ENCODE results near the gene PPP1R36. TPM values are rescaled to one million over a fixed set of nuclear protein-coding genes. Genes with fewer than 3 reads are reported as not detected.
A peak's percentile ranks its signal among the peaks of the same experiment; 100 is the strongest.

PPP1R36 gene, protein sequence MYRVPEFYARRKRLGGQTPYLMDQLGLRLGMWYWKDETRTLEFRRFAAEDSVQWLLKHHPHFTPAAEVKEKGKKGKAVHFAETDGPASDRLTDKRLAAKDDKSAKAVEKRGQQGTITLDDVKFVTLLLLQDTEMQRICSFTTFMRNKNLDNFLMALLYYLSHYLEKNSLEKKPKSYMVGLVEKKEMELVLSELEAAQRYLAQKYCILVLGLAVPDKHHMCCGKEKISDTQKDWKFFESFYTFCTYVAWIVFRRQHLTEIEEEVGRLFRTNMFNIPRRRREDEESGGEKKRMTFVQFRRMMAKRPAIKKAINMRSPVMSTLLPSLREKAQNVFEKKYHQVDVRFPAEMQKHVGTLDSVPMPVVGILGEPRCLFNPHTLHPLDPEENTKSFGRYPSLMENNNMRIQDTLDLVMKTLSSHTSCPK
- total RNA-seq: 0.97 and 3.5 TPM in 2 replicates

DNA sequence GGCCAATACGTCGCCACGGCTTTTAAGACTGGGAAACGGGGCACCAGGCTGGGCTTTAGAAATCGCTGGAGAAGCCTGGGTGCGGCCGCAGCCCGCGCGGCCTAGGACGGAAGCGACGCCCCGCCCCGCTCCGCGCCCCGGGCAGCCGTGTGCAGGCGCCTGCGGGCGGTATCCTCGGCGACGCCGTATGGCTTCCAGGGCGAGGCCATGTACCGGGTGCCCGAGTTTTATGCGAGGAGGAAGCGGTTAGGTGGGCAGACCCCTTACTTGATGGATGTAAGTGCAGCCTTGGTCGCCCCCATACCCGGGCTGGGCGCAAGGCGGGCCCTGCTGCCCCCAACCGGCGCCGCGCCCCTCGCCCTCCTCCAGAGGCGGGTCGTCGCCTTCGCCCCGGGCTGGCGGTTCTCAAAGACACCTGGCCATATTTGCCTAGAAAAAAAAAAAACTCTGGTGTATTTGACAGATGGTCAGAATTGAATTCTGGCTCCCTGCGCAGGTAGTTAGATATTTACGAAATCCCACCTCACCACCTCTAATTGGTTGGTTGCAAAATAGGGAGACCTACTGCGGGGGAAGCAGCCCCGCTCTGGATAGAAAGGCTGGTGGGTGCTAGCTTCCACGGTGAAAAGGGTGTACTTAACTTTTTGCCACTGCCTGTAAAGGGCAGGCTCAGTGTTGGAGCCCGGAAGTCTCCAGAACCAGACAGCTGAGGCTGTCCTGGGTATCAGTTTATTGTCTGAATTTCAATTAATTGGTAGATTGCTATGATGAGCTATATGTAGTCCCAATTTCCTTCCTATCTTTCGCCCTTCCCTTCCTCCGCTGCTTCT is at the start of gene PPP1R36:
PPP1R36 (plus strand) TSS at position 171 of the 830 bp plus-strand sequence; CDS start at position 208, 37 bp downstream.
- H3K4me3 ChIP-seq (ENCODE audit: low read depth, low read length): peak within 1 kb of the TSS; percentile 44
- TF ChIP-seq, protein P1, sequence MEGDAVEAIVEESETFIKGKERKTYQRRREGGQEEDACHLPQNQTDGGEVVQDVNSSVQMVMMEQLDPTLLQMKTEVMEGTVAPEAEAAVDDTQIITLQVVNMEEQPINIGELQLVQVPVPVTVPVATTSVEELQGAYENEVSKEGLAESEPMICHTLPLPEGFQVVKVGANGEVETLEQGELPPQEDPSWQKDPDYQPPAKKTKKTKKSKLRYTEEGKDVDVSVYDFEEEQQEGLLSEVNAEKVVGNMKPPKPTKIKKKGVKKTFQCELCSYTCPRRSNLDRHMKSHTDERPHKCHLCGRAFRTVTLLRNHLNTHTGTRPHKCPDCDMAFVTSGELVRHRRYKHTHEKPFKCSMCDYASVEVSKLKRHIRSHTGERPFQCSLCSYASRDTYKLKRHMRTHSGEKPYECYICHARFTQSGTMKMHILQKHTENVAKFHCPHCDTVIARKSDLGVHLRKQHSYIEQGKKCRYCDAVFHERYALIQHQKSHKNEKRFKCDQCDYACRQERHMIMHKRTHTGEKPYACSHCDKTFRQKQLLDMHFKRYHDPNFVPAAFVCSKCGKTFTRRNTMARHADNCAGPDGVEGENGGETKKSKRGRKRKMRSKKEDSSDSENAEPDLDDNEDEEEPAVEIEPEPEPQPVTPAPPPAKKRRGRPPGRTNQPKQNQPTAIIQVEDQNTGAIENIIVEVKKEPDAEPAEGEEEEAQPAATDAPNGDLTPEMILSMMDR (IDR thresholded peaks at IDR 0.05; ENCODE audit: insufficient read depth, low read depth, low read length): no peak
- DNase-seq (ENCODE audit: low read depth): peak; percentile 49

DNA sequence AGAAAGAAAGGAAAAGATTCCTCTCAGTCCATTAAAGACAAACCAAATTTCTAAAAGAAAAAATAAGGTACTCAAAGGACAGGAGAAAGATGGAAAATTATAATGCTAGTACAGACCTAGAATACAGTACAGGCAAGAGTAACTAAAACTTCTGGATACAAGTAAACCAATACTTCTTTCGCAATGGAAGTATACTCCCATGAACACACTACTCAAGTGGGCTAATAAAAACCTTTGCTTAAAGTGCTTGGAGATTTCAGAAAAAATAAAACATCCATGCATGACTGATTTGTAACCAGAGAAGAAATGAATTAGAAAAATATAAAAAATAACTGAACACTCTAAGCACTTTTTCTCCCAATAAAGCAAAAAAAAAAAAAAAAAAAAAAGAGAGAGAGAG is 49.7 kb upstream of the PPP1R36 start:
- DNase-seq (ENCODE audit: low read depth): peak; percentile 62
- H3K4me3 ChIP-seq (ENCODE audit: low read depth, low read length): no peak overlapping the region
- TF ChIP-seq, protein P1 (IDR thresholded peaks at IDR 0.05; ENCODE audit: insufficient read depth, low read depth, low read length): no peak

DNA sequence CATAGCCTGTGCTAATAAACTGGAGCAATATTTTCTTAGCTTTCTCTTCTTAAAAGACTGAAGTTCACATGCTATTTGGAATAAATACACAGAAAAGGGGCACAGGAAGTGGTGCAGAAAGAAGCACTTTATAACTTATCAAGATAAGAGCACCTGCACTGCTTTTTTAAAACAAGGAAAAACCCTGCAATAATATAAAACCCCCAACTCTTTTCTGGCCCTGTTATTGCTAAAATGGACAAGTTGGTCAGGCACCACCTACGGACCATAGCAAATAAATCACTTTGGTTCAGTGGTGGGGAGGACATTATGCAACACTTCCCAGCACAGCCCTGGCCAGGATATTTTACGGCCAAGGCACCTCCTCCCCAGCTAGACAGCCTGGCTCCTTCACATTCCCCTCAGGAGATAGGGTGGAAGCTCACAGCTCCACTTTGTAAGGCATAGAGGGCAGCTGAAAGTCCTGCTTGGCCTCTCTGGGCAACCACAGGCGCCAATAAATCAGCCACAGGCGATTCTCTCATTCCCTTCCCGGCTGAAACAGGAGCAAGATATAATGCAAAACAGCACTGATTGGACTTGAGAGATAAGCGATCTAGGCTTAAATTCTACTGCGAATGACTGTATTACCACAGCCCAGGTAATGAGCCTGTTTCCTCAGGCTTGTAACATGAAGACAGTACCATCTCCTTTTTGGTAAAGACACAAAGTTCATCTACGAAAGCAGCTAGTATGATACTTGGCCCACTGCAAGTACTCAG is 48.2 kb upstream of the PPP1R36 start:
- TF ChIP-seq, protein P1 (IDR thresholded peaks at IDR 0.05; ENCODE audit: insufficient read depth, low read depth, low read length): no peak
- DNase-seq (ENCODE audit: low read depth): peak; percentile 97
- peak overlapping the region; percentile 95 for H3K4me3 ChIP-seq (ENCODE audit: low read depth, low read length)

DNA sequence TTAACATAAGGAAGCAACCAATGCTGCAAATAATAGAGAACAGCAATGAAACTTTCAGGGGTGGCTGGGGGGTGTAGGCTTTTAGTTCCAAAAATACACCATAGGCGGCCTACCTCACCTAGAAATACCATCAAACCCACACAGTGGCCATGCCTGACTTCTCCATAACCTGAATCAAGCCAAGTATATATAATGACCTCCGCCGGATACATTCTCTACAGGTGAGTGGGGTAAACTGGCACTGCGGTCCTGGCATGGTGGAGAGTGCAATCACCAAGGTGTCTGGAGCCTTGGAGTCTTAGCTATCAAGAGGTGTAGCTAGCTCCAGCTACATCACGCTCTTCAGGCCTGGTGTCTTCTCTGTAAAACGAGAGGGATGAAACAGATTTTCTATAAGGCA is 47.3 kb upstream of the PPP1R36 start:
- peak overlapping the region; percentile 95 for H3K4me3 ChIP-seq (ENCODE audit: low read depth, low read length)
- TF ChIP-seq, protein P1 (IDR thresholded peaks at IDR 0.05; ENCODE audit: insufficient read depth, low read depth, low read length): no peak
- no peak for DNase-seq (ENCODE audit: low read depth)

DNA sequence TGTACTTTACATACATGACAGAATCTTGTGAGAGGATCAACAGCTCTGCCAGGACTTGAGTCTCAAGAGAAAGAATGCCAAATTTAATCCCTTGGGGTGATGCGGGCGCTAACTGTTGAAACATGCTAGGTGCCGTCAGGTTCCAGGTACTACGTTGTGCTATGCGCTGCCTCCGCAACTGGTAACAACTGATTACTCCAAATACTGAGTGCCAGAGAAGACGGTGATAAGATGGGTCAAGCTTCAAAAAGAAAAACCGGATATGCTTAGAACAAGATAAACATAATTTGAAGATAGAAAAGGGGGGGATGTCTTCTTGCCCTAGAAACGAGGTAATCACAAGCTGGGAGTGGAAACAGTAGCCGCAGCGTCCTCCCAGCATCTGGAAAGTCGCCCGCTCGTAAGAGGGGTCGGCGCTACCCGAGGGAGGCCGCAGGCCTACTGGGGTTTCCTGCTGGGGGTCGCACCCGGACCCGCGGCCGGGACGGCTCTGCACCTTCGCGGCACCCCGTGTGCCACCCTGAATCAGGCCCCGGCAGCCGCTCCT is 46.8 kb upstream of the PPP1R36 start:
- TF ChIP-seq, protein P1 (IDR thresholded peaks at IDR 0.05; ENCODE audit: insufficient read depth, low read depth, low read length): no peak
- peak; percentile 43 for DNase-seq (ENCODE audit: low read depth)
- peak overlapping the region; percentile 95 for H3K4me3 ChIP-seq (ENCODE audit: low read depth, low read length)
